Activated CD8-positive, alpha-beta memory T cell treated with anti-CD3 and anti-CD28 coated beads for 48 hours (primary cell): ENCODE results near the gene PLEKHH1.

Experiments used
- DNase-seq, 3 experiments: peaks; one replicate each; pipeline ENCODE4 v3.0.0-alpha.2; 2020; ENCODE audit warnings: low read depth in 2 of 3, low spot score in 2 of 3

Gene PLEKHH1

DNA sequence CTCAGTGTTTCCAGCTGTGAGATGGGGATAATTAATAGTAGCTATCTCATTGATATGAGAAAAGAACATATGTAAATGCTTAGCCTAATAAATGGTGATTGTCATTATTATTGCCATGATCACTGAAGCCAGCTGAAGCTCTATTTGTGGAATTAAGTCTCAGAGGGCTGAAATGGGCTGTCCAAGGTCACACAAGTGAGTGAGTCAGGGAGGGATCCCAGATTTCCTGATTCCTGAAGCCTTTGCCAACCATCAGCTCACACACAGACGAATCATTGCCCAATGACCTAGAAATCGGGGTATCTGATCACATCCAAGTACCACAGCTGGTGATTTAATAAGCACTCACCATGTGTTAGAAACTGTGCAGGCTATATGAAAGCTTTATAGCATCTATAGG, 23.0 kb upstream of the PLEKHH1 start:
- DNase-seq: no peak

DNA sequence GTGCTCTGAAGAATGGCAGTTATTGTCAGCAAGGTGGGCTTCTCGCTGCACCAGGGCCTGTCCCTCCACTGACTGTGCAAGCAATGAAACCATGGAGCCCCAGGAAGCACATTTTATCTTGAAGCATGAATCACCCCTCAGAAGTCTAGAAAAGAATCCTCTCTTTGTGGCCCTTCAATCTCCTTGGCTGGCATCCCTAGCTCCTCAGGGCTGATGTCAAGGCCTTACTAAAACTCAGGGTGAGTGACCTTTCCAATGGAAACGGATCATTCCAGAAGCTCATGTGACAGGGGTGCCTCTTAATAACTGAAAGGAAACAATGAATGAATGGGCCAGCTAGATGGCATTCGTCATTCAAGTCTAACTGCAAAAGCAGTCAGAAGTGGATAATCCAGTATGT, 22.3 kb upstream of the PLEKHH1 start:
- no peak for DNase-seq

DNA sequence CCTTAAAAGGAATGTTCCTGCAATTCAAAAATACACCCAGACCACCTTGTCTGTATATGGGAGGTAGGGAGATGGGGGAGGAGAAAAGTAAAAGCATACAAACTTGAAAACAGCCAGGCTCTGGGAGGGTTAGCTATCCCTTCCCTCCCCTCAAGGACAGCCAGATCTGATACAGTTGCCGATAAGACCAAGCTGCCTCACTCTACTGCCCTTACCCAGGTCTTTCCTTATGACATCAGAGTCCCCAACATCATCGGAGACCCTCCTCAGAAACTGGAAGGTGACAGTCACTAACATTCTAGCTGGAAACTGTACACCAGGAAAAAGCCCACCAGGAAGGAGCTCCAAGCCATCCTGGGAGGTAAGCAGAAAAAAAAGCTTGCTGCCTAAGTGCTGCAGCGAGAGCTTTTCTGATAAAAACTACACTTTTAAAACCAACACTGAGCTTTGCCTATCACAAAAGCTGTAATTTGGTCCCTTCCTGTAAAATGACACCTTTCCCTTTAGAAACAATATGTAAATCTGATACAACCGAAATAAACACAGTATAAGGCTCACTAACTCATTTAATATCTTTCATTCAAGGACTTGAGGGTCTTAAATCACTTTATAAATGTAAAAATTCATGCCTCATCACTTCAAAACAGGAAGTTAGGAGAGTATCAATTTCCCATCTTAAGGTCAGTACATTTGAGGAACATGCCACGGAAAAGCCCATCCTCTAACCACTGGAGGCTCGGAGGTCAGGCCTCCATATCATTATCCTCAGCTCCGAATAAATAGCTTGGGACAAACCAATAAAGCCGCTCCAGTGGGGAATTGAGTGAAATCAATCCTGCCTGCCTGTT, 20.4 kb upstream of the PLEKHH1 start:
- DNase-seq: no peak

DNA sequence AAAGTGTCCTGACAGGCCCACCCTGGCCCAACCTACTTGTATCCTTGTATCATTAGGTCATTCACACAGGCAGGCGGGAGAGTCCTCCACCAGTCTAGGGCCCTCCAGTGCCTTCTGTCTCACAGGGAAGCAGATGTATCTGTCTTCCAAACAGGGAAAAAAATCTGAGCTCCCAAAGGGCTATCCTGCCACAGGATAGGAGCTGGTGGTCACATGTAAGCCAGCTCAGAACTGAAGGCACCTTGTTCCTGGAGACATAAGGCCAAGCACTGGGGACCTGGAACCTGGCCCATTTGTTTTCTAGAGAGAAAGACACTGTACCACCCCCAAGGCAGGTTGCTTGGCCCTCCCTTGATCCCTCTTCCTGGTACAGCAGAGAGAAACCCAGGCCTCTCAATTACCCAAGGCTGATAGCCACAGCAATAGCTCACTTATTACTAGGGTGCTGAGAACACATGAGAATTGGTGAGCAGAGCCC, 19.4 kb upstream of the PLEKHH1 start:
- no peak for DNase-seq

DNA sequence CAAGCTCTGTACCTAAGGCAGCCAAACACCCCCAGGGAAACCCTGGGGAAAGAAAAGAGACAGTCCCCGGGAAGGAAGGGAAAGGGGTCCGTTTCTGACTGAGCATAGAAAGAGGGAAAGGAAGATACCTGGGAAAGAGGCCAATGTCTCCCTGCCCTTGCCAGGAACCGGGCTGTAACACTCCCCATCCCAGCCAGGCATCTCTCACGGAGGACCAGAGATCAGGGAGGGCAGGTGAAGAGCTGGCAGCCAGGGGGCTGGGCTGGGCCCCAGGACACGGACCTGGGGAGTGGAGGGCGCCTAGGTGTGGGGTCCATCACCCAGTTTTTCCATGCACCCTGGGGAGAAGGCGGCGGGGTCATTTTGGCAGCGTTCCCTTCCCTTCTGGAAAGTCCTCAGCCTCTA, 18.9 kb upstream of the PLEKHH1 start:
- DNase-seq: no peak

DNA sequence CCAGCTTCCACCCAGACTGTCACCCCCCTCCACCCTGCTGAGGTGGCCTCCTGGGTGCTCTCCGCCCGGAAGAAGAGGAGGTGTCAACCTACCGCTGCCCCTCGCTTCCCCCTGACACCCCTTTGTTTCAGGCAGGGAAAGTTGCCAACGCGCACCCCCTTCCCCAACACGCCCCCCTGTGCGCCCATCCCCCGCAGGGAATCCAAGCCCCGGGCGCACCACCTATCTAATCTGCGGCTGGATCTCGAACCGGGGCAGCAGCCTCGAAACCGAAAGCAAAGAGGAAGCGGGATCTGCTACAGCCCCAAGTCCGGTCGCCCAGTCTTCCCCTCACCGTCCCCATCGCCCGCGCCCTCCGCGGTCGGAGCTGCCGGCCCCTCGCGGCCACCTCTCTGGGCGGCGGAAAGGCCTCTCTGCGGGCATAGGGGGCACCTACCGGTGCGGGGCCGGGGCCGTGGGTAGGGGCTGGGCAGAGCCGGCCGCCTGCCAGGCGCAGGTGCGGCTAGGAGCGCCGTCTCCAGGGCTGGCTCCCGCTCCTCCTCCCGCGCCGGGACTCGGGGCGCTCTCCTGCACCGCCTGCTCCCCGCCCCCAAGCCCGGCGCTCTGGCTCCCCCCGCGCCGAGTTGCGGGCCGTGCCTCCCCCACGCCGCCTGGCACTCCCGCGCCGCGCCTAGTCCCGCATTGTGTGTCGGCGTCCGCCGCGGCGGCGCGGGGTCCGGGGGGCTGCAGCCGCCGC, 18.3 kb upstream of the PLEKHH1 start:
- DNase-seq: no peak

DNA sequence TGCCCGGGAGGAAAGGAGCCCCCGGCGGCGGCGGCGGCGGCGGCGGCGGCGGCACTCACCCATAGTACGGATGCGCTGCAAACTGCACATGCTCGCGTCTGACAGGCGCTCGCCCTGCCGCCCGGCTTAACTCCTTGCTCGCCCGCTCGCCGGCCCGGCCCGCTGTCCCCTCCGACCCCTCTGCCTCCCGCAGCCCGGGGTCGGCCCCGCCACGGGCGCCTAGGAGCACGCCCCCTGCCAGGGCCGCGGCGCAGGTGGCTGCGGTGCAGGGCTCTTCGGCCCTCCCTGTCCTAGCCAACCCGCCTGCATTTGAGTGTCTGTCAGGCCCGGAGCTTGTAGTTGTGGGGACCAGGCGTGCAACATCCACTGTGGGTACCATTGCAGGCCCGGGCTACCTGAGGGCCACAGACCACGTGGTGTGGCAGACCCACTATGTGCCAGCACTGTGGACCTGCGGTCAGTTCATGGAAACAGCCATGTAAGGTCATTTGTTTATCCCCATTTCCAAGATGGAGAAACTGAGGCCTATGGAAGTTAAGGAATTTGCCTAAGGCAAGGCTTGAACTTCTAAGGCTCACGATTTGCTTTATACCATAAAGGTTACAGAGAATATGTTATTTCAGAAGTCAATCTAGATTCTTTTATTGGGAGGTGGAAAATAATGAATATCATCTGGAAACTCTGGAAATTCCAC, 17.6 kb upstream of the PLEKHH1 start:
- DNase-seq: no peak

DNA sequence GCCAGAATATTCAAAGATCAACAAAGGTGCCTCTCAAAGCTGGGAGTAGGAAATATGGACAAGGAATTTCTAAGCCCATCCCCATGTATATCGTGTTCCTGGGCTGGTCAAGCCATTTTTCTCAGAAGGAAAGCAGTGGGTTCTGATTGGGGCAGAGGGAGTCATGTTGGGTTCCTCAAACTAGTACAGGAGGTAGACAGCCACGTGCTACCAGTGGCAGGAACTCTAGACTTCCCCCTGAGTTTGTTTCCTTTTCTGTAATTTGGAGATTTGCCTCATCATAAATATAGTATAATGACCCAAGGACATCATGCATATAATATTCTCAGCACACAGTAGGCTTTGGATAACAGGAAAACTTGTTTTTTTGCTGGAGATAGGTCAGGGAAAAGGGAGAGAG, 16.4 kb upstream of the PLEKHH1 start:
- DNase-seq: no peak

DNA sequence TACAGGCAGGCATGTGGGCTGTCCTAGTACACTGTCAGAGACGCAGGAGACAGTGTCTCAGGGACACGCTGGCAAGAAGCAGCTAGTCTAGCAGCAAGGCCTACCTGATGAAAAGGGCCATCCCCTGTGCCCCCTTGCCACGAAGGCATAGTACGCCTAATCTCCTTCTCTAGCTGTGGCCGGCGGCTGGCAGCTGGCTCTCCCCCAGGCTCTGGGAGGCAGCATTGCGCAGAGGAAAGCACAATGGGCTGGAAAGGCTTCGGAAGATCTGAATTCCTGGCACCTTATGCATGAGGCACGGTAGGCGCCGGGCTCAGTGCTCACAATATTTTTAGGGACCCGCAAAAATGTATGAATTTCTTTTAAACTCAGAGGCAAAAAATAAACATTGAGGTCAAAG, 16.0 kb upstream of the PLEKHH1 start:
- DNase-seq: no peak

DNA sequence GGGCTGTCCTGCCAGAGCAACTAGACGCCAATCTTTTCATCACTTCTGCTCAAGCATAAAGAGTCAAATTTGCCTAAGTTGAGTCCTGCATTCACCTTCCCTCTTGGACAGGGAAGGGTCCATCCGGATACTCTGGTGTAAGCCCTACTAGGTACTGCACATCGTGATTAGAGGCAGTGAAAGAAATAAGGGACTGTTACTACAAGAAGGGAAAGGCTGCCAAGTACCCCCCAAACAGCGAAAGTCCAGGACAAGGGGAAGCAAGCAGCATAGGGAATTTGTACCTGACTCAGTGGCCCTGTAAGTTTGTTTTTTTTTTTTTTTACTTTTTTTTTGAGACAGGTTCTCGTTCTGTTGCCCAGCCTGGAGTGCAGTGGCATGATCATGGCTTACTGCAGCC, 13.7 kb upstream of the PLEKHH1 start:
- DNase-seq: no peak

DNA sequence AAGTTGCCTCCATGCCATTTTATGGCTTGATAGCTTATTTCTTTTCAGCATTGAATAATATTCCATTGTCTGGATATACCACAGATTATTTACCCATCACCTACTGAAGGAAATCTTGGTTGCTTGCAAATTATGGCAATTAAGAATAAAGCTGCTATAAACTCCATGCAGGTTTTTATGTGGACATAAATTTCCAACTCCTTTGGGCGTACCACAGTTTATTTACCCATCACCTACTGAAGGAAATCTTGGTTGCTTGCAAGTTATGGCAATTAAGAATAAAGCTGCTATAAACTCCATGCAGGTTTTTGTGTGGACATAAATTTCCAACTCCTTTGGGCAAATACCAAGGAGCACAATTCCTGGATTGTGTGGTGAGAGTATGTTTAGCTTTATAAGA, 12.6 kb upstream of the PLEKHH1 start:
- DNase-seq: no peak

DNA sequence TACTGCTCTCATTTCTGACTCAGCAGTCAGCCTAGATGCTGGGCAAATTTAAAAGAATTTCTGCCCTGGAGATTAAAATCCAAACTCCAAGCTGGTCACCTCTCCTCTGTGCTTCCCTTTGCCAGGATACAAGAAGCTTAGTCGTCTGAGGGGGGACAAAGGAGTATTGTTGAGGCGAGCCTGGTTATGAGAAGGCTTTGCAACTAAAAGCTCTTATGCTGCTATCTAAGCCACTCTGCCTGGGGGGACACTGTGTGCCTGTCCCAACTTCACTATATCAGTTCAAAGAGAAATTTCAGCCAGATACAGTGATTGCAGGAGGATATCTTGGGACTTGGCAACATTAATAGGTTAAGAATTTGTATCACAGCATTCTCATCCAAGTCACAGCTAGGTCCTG, 10.8 kb upstream of the PLEKHH1 start:
- DNase-seq: no peak

DNA sequence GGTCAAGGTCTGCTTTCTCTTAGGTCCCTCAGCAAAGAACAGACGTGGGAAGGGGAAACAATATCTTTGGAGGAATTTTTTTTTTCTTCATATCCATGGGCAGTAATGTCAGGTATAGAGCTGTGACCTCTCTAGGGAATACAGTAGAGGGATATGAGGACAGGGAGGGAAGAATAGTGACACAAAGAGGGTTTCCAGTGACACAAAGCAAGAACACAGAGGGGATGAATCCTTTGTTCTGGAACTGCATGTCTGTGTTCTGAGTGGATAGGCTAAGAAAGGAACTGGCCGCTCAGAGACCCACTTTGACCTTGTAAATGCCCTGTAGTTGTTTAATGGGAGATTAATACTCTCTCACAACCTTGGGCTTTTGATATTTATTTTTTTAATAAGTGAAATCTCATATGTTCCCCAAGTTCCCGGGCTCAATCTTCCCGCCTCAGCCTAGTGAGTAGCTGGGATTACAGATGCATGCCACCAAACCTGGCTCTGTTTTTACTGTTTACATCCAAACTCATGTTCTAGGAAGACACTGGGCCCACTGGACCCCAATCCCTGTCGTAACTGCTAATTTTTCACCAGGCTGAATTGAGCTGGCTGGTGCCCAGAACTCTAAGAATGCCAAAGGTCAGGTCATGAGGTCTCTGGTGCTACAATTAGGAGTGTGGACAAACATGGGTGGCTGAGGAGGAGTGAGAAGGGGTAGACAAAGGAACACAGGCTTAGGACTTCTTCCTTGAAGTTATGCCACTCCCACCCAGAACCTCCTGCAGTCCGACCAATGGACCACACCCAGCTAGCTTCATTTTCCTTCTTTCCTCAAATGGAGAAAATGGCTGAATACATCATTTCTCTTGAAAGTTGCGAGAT, 9.1 kb upstream of the PLEKHH1 start:
- DNase-seq: no peak

DNA sequence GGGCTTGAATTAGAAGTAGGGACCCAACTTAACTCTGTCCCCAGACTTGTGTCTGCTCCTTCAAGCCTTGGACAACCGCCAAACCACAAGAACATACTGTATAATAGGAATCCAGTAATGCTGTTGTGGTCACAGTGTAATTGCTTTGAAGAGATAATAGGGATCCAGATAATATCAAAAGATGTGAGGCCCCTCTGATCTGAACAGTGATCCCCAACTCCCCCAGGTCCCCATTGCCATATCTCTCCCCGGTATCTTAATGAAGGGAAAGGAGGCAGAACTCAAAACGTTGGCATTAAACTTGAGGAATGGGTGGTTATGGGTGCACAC, 8.5 kb upstream of the PLEKHH1 start:
- DNase-seq: no peak

DNA sequence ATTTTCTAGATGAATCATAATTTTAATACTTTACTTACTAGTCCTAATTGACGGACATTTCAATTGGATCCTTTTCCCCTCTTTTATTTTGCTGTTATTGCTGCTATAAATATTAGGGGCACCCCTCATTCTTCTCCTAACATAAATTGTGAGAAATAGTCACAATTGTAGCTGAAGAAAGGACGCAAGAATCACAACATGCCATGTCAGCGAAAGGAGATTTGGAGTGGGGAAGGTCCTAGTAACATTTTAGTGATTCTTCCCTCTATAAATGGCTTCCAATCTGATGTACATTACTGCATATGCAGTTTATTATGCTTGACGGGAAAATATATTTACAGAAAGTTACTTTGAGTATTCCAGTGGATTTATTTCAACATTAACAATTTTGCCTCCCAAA, 7.7 kb upstream of the PLEKHH1 start:
- no peak for DNase-seq

DNA sequence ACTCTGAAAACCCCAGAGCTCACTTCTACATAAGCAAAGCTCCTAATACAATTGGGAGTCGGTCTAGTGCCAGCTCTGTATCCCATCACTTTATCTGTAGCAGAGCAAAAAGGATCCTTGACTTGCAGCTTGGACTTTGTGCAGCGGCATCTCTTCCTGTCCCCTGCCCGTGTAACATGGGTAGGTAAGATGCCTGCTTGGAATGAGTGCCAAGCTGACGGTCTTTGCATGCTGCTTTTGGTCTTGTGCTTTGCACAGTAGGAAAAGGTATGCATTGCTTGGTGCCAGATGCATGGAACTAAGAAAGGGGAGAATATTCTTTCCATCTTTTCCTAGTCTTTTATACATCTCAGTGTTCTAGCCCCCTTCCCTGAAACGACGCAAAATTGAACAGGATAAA, 6.9 kb upstream of the PLEKHH1 start:
- no peak for DNase-seq

DNA sequence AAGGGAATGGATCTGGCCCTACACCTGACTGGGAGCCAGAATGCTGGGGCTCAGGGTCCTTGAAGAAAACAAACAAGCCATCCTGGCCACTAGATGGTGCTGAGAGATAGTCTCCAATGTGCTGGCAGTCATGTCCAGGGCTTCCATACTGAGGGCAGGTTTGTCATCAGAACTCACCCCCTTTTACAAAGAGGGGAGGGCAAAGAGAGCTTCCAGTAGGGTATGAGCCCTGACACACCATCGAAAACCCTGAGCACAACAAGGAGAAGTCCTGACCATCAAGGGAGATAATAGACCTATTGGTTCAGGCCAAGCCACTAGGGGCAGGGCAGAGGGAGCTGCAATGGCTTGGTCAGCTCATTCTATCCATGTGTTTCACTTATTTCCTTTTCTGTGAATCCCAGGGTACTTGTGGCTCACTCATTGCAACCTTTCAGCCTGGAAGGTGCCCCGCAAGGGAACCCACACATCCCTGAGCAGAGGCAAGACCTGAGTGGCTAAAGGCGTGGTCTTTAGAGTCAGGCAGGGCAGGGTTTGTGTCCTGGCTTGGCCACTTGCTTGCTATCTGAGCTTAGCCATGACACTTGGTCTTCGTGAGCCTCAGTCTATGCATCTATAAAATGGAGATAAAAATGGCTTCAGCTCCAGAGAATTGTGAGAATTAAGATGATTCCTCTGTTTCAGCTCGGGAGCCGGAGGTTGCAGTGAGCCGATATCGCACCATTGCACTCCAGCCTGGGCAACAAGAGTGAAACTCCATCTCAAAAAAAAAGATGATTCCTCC, 6.2 kb upstream of the PLEKHH1 start:
- no peak for DNase-seq

DNA sequence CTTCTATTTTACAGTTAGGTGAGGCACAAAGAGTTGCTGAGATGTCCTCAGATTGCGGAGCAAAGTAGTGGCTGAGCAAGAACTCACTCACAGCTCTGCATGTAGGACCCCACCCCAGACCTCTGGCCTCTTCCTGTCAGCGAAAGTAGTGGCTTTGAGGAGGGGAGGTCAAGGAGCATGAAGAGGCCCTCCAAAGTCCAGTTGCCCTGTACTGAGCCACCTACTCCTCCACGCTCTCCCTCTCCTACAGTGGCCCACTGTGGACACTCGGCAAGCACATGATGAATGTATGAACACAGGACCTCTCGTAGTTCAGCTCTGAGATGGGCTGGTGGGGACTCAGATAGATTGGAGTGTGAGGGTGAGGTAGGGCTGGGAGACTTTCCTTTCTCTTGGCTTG, 5.3 kb upstream of the PLEKHH1 start:
- no peak for DNase-seq

DNA sequence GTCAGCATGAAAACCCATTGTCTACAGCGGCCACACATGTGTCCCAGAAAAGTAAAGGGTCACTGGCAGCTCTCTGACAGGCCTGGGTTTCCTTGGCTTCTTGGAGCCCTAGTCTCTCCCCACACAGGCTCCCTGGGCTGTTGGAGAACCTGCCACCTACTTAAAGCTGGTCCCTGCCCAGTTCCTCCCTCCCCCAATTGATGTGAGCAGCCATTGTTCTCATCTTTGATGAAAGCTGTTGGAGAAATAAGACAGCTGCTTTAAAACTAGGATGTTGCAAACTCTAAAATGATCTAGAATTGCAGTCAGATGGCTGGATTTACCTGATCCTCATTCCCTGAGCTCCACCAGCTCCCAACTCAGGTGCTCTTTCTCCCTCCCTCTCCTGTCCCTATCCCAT, 4.8 kb upstream of the PLEKHH1 start:
- no peak for DNase-seq
